ENCODE results near the gene SCT. TPM values are rescaled to one million over a fixed set of nuclear protein-coding genes. Genes with fewer than 3 reads are reported as not detected.
A peak's percentile ranks its signal among the peaks of the same experiment; 100 is the strongest.

Gene SCT
- total RNA-seq, 1 experiment from 2014 or later: not detected

GRCh38 chr11:607971-608659 lies 18.9 kb downstream of the SCT start:
- Histone ChIP-seq H3K9me3 (ENCODE audit: low read depth, low read length, poor library complexity, severe bottlenecking) (no peaks in the 10 kb centered on the region), H3K36me3 (ENCODE audit: insufficient read depth, low read length, poor library complexity, severe bottlenecking) (peaks cover 72% of the 10 kb centered on the region), H3K4me1 (ENCODE audit: insufficient read depth, low read length, poor library complexity, severe bottlenecking) (no peaks in the 10 kb centered on the region), H3K27ac (ENCODE audit: low read depth, low read length, poor library complexity, severe bottlenecking) (no peak overlapping the region), H3K27me3 (replicated peaks; ENCODE audit: insufficient read depth, low read depth, low read length, poor library complexity) (no peaks in the 10 kb centered on the region), H3K4me3 (ENCODE audit: low read depth, low read length, poor library complexity, severe bottlenecking) (no peak overlapping the region)
- ChIA-PET CTCF (no interaction called here), POLR2A (ENCODE audit: low non-redundant PET) (no interaction called here)
- no TSS peak for BruUV-seq (replicated peaks)
- DNase-seq (ENCODE audit: low spot score): no peak
- intact Hi-C loops (cut with micrococcal nuclease; ENCODE audit: unreplicated experiment): no loop called here
- TF ChIP-seq EZH2 (IDR thresholded peaks at IDR 0.05; ENCODE audit: borderline replicate concordance, low read depth, low read length, poor library complexity, severe bottlenecking): no peak

- TF ChIP-seq CTCF (conservative IDR thresholded peaks at IDR 0.05; ENCODE audit: low read depth, low read length): no peak
- no peak for TF ChIP-seq EZH2 (IDR thresholded peaks at IDR 0.05; ENCODE audit: borderline replicate concordance, low read depth, low read length, poor library complexity, severe bottlenecking)
- peaks cover 66% of the 10 kb centered on the region for H3K36me3 ChIP-seq (ENCODE audit: insufficient read depth, low read length, poor library complexity, severe bottlenecking)
- H3K9me3 ChIP-seq (ENCODE audit: low read depth, low read length, poor library complexity, severe bottlenecking): no peaks in the 10 kb centered on the region
- H3K27me3 ChIP-seq (replicated peaks; ENCODE audit: insufficient read depth, low read depth, low read length, poor library complexity): no peaks in the 10 kb centered on the region
- H3K4me3 ChIP-seq (ENCODE audit: low read depth, low read length, poor library complexity, severe bottlenecking): no peak overlapping the region
- intact Hi-C loops (cut with micrococcal nuclease; ENCODE audit: unreplicated experiment): no loop called here
- POLR2A ChIA-PET (ENCODE audit: low non-redundant PET): no interaction called here
- TSS peak; percentile 24 for BruUV-seq (replicated peaks)
- CTCF ChIA-PET: no interaction called here
- no peak overlapping the region for H3K27ac ChIP-seq (ENCODE audit: low read depth, low read length, poor library complexity, severe bottlenecking)
- DNase-seq (ENCODE audit: low spot score): no peak
- H3K4me1 ChIP-seq (ENCODE audit: insufficient read depth, low read length, poor library complexity, severe bottlenecking): no peaks in the 10 kb centered on the region
These were observed 19.8 kb downstream of the SCT start for GRCh38 chr11:607020-607780.

- CTCF ChIA-PET: no interaction called here
- peak; percentile 55 for DNase-seq (ENCODE audit: low spot score)
- no peak overlapping the region for H3K27ac ChIP-seq (ENCODE audit: low read depth, low read length, poor library complexity, severe bottlenecking)
- intact Hi-C loops (cut with micrococcal nuclease; ENCODE audit: unreplicated experiment): no loop called here
- no peak for TF ChIP-seq EZH2 (IDR thresholded peaks at IDR 0.05; ENCODE audit: borderline replicate concordance, low read depth, low read length, poor library complexity, severe bottlenecking)
- no peak for TF ChIP-seq CTCF (conservative IDR thresholded peaks at IDR 0.05; ENCODE audit: low read depth, low read length)
- peaks cover 73% of the 10 kb centered on the region for H3K36me3 ChIP-seq (ENCODE audit: insufficient read depth, low read length, poor library complexity, severe bottlenecking)
- no peaks in the 10 kb centered on the region for H3K9me3 ChIP-seq (ENCODE audit: low read depth, low read length, poor library complexity, severe bottlenecking)
- H3K4me1 ChIP-seq (ENCODE audit: insufficient read depth, low read length, poor library complexity, severe bottlenecking): no peaks in the 10 kb centered on the region
- POLR2A ChIA-PET (ENCODE audit: low non-redundant PET): no interaction called here
- no peaks in the 10 kb centered on the region for H3K27me3 ChIP-seq (replicated peaks; ENCODE audit: insufficient read depth, low read depth, low read length, poor library complexity)
- H3K4me3 ChIP-seq (ENCODE audit: low read depth, low read length, poor library complexity, severe bottlenecking): no peak overlapping the region
- no TSS peak for BruUV-seq (replicated peaks)
These were observed 20.7 kb downstream of the SCT start for GRCh38 chr11:606245-606644.
